GM21576 (cell line): ENCODE results near the gene SHPK.

ENCODE experiments used
- ATAC-seq: cut with Tn5 transposase; IDR thresholded peaks from one replicate; pipeline ENCODE4 v1.9.1; 2021; ENCODE audit warnings: mild to moderate bottlenecking, moderate library complexity; ENCODE audit not compliant: unreplicated experiment

SHPK gene

DNA sequence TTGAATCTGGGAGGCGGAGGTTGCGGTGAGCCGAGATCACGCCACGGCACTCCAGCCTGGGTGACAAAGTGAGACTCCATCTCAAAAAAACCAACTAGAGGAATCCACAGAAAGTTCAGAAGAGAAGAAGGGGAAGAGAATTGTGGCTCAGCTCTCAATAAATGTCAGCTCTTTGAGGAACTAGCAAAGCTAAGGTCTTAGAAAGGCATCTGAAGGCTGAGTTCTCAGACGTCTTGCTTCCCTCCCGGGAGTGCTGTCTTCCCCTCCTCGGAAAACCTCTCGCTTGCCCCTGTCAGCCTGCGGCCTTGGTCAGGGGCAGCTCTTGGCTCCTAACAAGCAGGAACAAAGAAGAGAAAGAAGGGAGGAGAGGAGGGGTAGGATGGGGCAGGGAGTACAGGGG lies 5.3 kb downstream of the SHPK start:
- ATAC-seq, result no peak

- ATAC-seq, result no peak
Measured at GRCh38 chr17:3627769-3628167, 8.3 kb downstream of the SHPK start.

- no peak for ATAC-seq
Measured at GRCh38 chr17:3626831-3627768, 8.9 kb downstream of the SHPK start.

DNA sequence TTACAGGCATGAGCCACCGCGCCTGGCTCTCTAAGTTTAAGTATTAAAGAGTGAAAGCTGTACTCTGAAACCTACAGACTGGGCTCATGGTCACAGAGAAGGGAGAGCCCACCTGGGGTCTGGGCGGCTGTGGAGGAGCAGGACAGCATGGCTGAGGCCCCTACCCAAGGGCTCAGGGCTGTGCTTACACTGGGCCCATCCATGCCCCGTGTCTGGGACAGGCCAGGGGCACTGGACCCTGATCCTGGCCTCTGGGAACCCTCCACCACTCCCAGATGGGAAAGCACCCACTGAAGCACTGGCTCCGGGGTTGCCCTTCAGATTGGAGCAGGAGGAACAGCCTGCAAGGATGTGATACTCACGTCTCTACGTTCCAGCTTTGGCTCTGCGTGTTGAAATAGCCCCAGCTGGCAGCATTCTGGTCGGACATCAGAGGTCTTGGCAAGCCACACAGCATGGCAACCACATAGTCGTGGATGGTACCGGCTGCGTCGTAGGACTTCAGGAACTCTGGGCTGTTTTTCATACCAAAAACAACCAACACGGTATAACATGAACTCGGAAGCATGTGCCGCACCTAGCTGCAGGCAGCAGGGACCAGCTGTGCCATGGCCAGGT lies 13.0 kb downstream of the SHPK start:
- ATAC-seq, result no peak

DNA sequence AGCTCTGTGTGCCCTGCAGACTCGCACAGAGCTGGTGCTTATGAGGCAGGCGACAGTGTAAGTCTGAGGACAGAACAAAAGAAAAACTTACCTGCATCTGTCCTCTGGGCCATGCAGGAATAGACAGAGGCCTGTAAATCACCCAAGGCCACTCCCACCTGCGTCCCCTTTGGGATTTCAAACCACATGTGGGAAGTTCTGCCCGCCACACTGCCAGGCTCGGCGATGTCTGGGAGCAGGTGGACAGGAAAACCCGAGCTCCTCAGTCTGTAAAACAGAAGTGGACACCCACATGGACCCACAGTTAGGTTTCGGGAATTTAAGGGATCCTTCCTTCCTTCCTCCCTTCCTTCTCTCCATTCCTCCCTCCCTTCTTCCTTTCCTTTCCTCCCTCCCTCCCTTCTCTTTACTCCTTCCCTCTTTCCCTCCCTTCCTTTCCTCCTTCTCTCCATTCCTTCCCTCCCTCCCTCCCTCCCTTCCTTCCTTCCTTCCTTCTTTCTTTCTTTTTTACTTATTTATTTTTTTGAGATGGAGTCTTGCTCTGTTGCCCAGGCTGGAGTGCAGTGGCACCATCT lies 14.8 kb downstream of the SHPK start:
- no peak for ATAC-seq

GRCh38 chr17:3615160-3615870 lies 20.7 kb downstream of the SHPK start:
- ATAC-seq, result no peak

DNA sequence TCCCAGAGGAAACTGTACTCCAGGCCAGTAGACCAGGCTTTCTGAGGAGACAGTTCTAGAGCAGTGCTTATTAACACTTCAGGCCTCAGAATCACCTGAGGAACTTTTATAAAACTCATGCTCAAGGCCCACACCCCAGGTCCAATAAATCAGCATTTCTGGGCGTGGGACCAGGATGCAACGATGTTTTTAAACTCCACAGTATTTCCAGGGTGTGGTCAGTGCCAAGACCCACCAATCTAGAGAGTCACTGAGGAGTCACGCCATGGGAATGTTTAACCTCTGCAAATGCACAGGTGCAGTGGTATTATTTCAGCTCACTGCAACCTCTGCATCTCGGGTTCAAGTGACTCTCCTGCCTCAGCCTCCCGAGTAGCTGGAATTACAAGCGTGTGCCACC lies 22.9 kb downstream of the SHPK start:
- ATAC-seq, result no peak

DNA sequence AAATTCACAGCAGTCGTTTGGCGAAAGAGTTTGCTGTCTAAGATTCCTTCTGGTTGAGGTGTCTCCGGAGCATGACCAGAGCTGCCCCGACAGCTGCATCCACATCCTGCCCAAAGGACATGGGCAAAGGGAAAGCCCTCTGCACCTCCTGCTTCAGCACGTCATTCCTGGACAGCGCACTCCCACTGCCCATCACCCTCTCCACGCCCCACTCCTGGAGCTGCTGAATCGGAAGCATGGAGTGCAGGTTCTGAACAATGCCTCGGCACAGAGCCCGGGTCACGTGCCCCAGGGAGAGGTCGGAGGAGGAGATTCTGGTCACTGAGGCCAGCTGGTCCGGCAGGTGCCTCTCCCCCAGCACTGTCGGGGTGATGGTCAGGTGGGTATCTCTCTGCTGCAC lies 25.5 kb downstream of the SHPK start:
- ATAC-seq, result no peak

DNA sequence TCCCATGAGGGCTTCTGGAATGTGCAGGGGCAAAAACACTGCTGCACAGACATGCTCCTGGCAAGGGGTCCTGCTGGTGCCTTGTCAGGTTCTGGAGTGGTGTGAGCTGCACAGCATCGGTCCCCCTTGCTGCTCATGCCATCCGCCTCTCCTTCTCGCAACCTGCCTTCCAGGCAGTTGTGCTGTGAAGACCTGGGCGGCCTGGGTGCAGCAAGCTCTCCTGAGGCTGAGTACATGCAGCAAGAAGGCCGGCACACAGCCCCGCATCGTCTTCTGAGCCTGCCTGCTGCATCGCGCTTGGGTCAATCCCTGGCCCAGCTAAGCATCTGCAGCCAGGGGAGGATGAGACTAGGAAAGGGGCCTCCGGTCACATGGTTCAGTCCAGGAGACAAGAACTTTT lies 26.4 kb downstream of the SHPK start:
- ATAC-seq, result no peak

DNA sequence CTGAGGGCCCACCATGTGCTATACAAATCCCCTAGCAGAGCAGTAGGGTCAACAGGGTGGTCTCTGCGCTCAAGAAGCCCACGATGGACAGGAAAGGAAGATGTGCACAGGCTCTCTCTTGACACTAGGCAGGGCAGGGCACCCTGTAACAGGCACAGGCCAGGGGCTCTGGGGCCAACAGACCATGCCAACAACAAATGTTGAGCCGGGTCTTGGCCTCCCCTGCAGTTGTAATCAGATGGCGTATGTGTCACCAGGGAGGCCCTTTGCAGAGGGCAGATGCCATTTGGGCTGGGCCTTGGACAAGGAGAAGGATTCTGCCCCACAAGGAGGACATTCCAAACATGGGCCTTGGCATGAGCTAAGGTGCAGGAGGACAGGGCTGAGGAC lies 32.2 kb downstream of the SHPK start:
- ATAC-seq, result no peak

GRCh38 chr17:3603119-3603869 lies 32.8 kb downstream of the SHPK start:
- no peak for ATAC-seq

- no peak for ATAC-seq
Measured at GRCh38 chr17:3602499-3602898, 33.6 kb downstream of the SHPK start.

- no peak for ATAC-seq
Measured at GRCh38 chr17:3600529-3601205, 35.4 kb downstream of the SHPK start.

DNA sequence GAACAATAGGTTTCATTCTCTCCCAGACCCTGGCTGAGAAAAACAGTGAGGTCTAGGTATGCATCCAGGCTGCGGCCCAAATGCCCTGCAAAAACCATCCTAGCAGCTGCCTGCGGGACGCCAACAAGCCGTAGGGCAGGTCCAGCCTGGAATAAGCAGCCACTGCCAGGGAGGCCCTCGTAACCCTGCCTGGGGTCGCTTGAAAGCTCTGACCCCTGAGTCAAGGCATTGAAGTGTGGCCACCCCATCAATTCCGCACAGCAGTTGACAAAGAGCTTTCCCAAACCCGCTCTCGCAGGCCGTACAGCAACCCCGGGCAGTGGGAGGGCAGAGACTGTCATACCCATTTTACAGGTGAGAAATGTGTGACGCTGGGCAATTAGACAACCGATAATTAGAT lies 38.0 kb downstream of the SHPK start:
- ATAC-seq, result no peak

DNA sequence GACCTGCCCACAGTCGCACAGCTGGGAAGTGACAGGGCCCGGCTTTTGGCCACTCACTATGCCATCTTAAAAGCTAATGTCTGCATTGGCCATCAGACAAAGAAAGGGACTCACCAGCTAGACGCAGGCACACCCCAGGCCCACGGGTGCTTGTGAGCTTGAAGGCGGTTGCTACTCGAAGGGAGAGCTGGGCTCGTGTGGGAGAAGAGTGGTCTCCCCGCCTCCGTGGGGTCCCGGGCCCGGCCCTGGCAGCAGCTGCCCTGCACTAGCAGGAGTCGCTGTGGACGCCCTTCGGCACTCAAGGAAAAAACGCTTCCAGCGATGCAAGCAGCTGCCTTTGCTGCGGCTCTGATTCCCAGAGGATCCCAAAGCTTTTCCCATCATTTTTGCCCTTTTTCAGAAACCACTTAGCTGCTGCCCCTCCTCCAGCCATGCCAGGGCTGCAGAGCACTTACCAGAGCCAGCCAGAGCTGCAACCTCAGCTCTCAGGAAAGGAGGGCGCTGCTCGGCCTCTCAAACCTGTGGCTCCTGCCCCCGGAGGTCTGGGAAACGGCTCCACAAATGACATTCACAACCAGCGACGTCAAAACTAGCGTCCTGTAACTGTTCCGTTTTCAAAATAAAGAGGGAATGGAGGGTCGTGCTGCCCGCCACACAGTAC lies 39.1 kb downstream of the SHPK start:
- no peak for ATAC-seq

DNA sequence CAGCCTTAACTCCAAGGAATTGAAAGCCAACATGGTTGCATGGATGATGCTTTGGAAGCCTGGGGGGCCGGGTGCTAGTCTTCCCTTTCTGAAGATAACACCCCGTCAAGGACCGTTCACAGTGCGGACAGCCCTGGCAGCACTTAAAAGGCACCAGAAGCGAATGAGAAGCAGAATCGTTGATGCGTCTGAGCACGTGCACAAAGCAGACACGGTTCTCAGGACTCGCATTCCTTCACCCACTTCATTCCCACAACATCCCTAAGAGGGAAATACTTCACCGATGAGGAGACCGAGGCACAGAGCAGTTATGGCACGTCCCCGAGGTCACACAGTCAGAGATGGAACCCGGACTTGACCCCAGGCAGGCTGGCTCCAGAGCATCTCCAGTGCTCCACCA lies 41.1 kb downstream of the SHPK start:
- ATAC-seq, result no peak

- ATAC-seq, result no peak
Measured at GRCh38 chr17:3594051-3594800, 41.8 kb downstream of the SHPK start.

DNA sequence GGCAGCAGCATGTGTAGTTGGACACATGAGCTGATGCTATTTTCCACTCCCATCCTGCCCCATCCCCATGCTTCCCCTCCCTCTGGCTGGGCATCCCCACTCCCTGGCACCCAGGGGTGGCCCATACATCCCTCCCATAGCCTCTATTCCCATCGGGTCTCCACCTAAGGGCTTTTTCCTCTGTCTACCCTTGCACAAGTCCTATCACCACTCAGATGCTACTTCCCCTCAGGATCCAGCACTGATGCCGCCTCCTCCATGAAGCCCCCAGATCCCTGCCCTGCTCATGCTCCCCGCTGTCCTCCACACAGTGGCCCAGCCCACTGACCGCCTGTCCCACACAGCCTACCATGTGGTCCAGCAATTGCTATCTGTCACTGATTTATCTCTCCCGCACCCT lies 42.7 kb downstream of the SHPK start:
- no peak for ATAC-seq
